A549 (cell line): ENCODE measurements around the gene TREH. TPM values are rescaled to one million over a fixed set of nuclear protein-coding genes. Genes with fewer than 3 reads are reported as not detected.

ENCODE experiments used
- ATAC-seq, 2 experiments: fragments of 200-7000 bp in 1 of 2; fragments of >200 bp in 1 of 2; cut with Nextera tagmentation in 1 of 2; cut with Tn5 transposase in 1 of 2; 3 replicates each; pipeline versions ENCODE4 v1.8.0 to v1.9.1; 2018 to 2020; ENCODE audit warnings: mild to moderate bottlenecking in 1 of 2, moderate library complexity in 1 of 2
- CTCF ChIA-PET: fragments of 300-600 bp; sonication (Branson Sonifier 250); formaldehyde crosslinking; extraction: SDS; loops from one replicate; lab custom pipeline; 2021; ENCODE audit warnings: antibody characterized with exemption, inconsistent platforms; lab: Yijun Ruan, JAX
- POLR2A ChIA-PET: fragments of 350-600 bp; formaldehyde crosslinking; extraction: SDS; loops from one replicate; lab custom pipeline; 2021; ENCODE audit warnings: antibody characterized with exemption, inconsistent platforms; lab: Yijun Ruan, JAX
- DNase-seq, 2 experiments: peaks; one replicate each; pipeline versions ENCODE4 v3.0.0 to v3.0.0-alpha.2; 2011 to 2016; ENCODE audit warnings: low read depth in 1 of 2, low spot score in 1 of 2
- FAIRE-seq: peaks from 2 replicates; lab custom pipeline; 2011; peaks lifted over from hg19 to GRCh38; lab: Jason Lieb, UNC
- H3K27ac ChIP-seq, 2 experiments: fragments of >200 bp; sonication (Bioruptor Twin); formaldehyde crosslinking; 3 replicates each; pipeline ENCODE4 v1.5.1; 2016 to 2017
- H3K4me1 ChIP-seq: fragments of >200 bp; sonication (Bioruptor Twin); formaldehyde crosslinking; 3 replicates; pipeline ENCODE4 v1.6.1; 2016
- H3K4me2 ChIP-seq: fragments of >200 bp; sonication (Bioruptor Twin); formaldehyde crosslinking; 3 replicates; pipeline ENCODE4 v1.6.1; 2016
- H3K4me3 ChIP-seq: fragments of >200 bp; sonication (Bioruptor Twin); formaldehyde crosslinking; 3 replicates; pipeline ENCODE4 v1.5.1; 2016
- H3K9me3 ChIP-seq: fragments of >200 bp; sonication (Bioruptor Twin); formaldehyde crosslinking; 3 replicates; pipeline ENCODE4 v1.6.1; 2016
- CHD2 ChIP-seq: fragments of 150-350 bp; IDR thresholded peaks from 2 replicates; pipeline ENCODE4 v1.6.1; 2014; ENCODE audit warnings: low read length; ENCODE audit not compliant: partially characterized antibody
- FOSL2 ChIP-seq, 2 experiments: fragments of 450-650 bp in 1 of 2; fragments of >200 bp in 1 of 2; sonication (Bioruptor Twin) in 1 of 2; formaldehyde crosslinking; IDR thresholded peaks; 2 replicates each; pipeline versions ENCODE4 v1.5.0 to v1.6.1; 2016 to 2020; ENCODE audit warnings: mild to moderate bottlenecking in 1 of 2, moderate library complexity in 1 of 2
- FOXS1 ChIP-seq: fragments of 250-450 bp; sonication (Bioruptor Pico); IDR thresholded peaks from 2 replicates; pipeline ENCODE4 v1.5.0; 2020; ENCODE audit warnings: mild to moderate bottlenecking, moderate library complexity
- HDAC2 ChIP-seq: fragments of 200-600 bp; sonication (generic); IDR thresholded peaks from 2 replicates; pipeline ENCODE4 v1.6.1; 2016
- HEYL ChIP-seq: fragments of 250-450 bp; sonication (Bioruptor Pico); IDR thresholded peaks from 2 replicates; pipeline ENCODE4 v1.8.0; 2021; ENCODE audit warnings: mild to moderate bottlenecking, moderate library complexity
- HOXB13 ChIP-seq: fragments of 250-450 bp; sonication (Bioruptor Pico); IDR thresholded peaks from 2 replicates; pipeline ENCODE4 v1.5.0; 2020; ENCODE audit warnings: low read depth, mild to moderate bottlenecking, moderate library complexity
- HOXB5 ChIP-seq: fragments of 250-450 bp; sonication (Bioruptor Pico); IDR thresholded peaks from 2 replicates; pipeline ENCODE4 v1.5.0; 2020; ENCODE audit warnings: mild to moderate bottlenecking, moderate library complexity
- JUN ChIP-seq, 2 experiments: fragments of >200 bp; sonication (Bioruptor Twin); formaldehyde crosslinking; IDR thresholded peaks; 2 replicates in 1 of 2; 3 replicates in 1 of 2; pipeline ENCODE4 v1.6.1; 2016 to 2017
- JUNB ChIP-seq: fragments of >200 bp; sonication (Bioruptor Twin); formaldehyde crosslinking; IDR thresholded peaks from 2 replicates; pipeline ENCODE4 v1.6.1; 2016
- KDM5A ChIP-seq: fragments of 200-600 bp; sonication (generic); IDR thresholded peaks from 2 replicates; pipeline ENCODE4 v1.6.1; 2016; ENCODE audit warnings: antibody characterized with exemption, mild to moderate bottlenecking
- MAFK ChIP-seq: fragments of 450-650 bp; IDR thresholded peaks from 2 replicates; pipeline ENCODE4 v1.6.1; 2014; ENCODE audit not compliant: partially characterized antibody
- PBX3 ChIP-seq: IDR thresholded peaks from 2 replicates; pipeline ENCODE4 v1.6.1; 2012
- POLR2A ChIP-seq: IDR thresholded peaks from 2 replicates; pipeline ENCODE4 v1.6.1; 2012; ENCODE audit warnings: mild to moderate bottlenecking, low read length
- RAD21 ChIP-seq, 2 experiments: fragments of >200 bp in 1 of 2; sonication (Bioruptor Twin) in 1 of 2; formaldehyde crosslinking in 1 of 2; IDR thresholded peaks in 1 of 2; conservative IDR thresholded peaks in 1 of 2; 2 replicates in 1 of 2; 3 replicates in 1 of 2; pipeline ENCODE4 v1.6.1; 2012 to 2018; ENCODE audit warnings: inconsistent platforms in 1 of 2
- RARB ChIP-seq: fragments of 250-450 bp; sonication (Bioruptor Pico); IDR thresholded peaks from 2 replicates; pipeline ENCODE4 v1.8.0; 2021; ENCODE audit warnings: mild to moderate bottlenecking, moderate library complexity
- RCOR1 ChIP-seq: fragments of 150-350 bp; IDR thresholded peaks from 2 replicates; pipeline ENCODE4 v1.6.1; 2014; ENCODE audit warnings: antibody characterized with exemption, low read length, low read depth
- RFX5 ChIP-seq: fragments of 450-650 bp; IDR thresholded peaks from 2 replicates; pipeline ENCODE4 v1.7.1; 2014; ENCODE audit warnings: antibody characterized with exemption, mild to moderate bottlenecking, moderate library complexity
- SREBF2 ChIP-seq: fragments of 450-650 bp; IDR thresholded peaks from 2 replicates; pipeline ENCODE4 v1.6.1; 2014; ENCODE audit warnings: mild to moderate bottlenecking, moderate library complexity
- TFCP2L1 ChIP-seq: fragments of 250-450 bp; sonication (Bioruptor Pico); IDR thresholded peaks from 2 replicates; pipeline ENCODE4 v1.5.0; 2021; ENCODE audit warnings: mild to moderate bottlenecking
- ZC3H11A ChIP-seq: fragments of 450-650 bp; IDR thresholded peaks from 2 replicates; pipeline ENCODE4 v1.6.1; 2014; ENCODE audit warnings: antibody characterized with exemption, mild to moderate bottlenecking
- ZNF302 ChIP-seq: fragments of 250-450 bp; sonication (Bioruptor Pico); IDR thresholded peaks from 2 replicates; pipeline ENCODE4 v1.9.0; 2021; ENCODE audit warnings: inconsistent platforms, mild to moderate bottlenecking, moderate library complexity
- WGBS: methylation state at CpG from one replicate; pipeline ENCODE4 v1.1.6; 2017; ENCODE audit errors: missing lambda C conversion rate; 5-methylcytosine and 5-hydroxymethylcytosine counted together
- polyA plus RNA-seq, 4 experiments: library from polyadenylated mRNA; depleted of rRNA in 3 of 4; stranded (reverse); fragments of >200 nt; fragmentation: RNase III in 1 of 4; extraction: RNeasy Plus Mini Kit Qiagen cat#74134 plus additional on column Dnase treatment in 1 of 4; gene quantifications; 2 replicates in 3 of 4; 3 replicates in 1 of 4; pipeline ENCODE4 v1.2.3, GENCODE V29; 2011 to 2017
- TF ChIP-seq, protein P1 (sequence below): fragments of 200-600 bp; sonication (generic); IDR thresholded peaks from 2 replicates; pipeline ENCODE4 v1.6.1; 2016; ENCODE audit warnings: antibody characterized with exemption, mild to moderate bottlenecking, moderate library complexity
- TF ChIP-seq, protein P2 (sequence below): fragments of 450-650 bp; IDR thresholded peaks from 2 replicates; pipeline ENCODE4 v1.6.1; 2014; ENCODE audit warnings: antibody characterized with exemption
- TF ChIP-seq, protein P3 (sequence below): fragments of >200 bp; sonication (Bioruptor Twin); formaldehyde crosslinking; IDR thresholded peaks from 3 replicates; pipeline ENCODE4 v1.6.1; 2016
- TF ChIP-seq, protein P4 (sequence below): IDR thresholded peaks from 2 replicates; pipeline ENCODE4 v1.6.1; 2012; ENCODE audit warnings: low read depth, borderline replicate concordance

TREH gene
- polyA plus RNA-seq, 2 of the 4 experiments (the other 2 are of a cell fraction) = 0.06 TPM; not detected in 1

DNA sequence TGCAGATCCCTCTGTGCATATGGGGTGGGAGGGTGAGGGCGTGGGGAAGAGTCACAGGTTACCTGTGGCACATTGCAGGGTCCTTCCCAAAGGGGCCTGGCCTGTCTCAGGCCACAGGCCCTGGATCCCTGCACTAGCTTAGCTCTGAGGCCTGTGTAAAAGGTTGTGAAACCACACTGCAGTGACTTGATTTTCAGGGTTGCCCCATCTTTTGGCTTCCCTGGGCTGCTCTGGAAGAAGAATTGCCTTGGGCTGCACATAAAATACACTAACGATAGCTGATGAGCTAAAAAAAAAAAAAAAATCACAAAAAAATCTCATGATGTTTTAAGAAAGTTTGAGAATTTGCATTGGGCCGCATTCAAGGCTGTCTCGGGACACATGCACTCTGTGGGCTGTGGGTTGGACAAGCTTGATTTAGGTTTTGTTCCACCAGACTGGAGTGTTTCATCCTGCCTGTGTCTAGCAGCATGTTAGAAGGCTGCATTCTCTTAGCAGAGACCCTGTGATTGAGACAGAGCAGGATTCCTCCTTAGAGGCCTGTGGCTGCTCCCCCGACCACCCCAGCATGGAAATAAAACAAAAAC is 35.9 kb upstream of the TREH start:
- no peak overlapping the region for H3K4me3 ChIP-seq
- POLR2A ChIA-PET = no interaction called here
- H3K9me3 ChIP-seq = no peaks in the 10 kb centered on the region
- FAIRE-seq (no peak), DNase-seq (no peak), ATAC-seq (no peak)
- CTCF ChIA-PET = interaction anchor here (0.6 to 0.9 kb wide), 2 partner anchors 26 to 251 kb away, joined by 3 to 4 read pairs; no protein-coding TSS in a partner anchor
- no peak overlapping the region for H3K27ac ChIP-seq
- H3K4me1 ChIP-seq = peaks cover 3% of the 10 kb centered on the region; the same call in 1 of the 3 replicates
- no peak overlapping the region for H3K4me2 ChIP-seq
- no peak for TF ChIP-seq RCOR1
- TF ChIP-seq JUNB = no peak
- no peak for TF ChIP-seq RARB
- TF ChIP-seq HEYL = no peak
- no peak for TF ChIP-seq FOSL2 (IDR thresholded peaks at IDR 0.05)
- no peak for TF ChIP-seq FOSL2 (CRISPR knock-in tag; IDR thresholded peaks at IDR 0.05)
- TF ChIP-seq CHD2 = no peak
- no peak for TF ChIP-seq HDAC2
- TF ChIP-seq POLR2A = no peak
- TF ChIP-seq ZNF302 (CRISPR knock-in tag) = no peak
- TF ChIP-seq RAD21 (conservative IDR thresholded peaks at IDR 0.05 in 1 of 2, IDR thresholded peaks at IDR 0.05 in 1 of 2) = no peak
- no peak for TF ChIP-seq JUN (IDR thresholded peaks at IDR 0.05)
- no peak for TF ChIP-seq MAFK
- TF ChIP-seq TFCP2L1 (CRISPR knock-in tag) = no peak
- TF ChIP-seq, protein P1, sequence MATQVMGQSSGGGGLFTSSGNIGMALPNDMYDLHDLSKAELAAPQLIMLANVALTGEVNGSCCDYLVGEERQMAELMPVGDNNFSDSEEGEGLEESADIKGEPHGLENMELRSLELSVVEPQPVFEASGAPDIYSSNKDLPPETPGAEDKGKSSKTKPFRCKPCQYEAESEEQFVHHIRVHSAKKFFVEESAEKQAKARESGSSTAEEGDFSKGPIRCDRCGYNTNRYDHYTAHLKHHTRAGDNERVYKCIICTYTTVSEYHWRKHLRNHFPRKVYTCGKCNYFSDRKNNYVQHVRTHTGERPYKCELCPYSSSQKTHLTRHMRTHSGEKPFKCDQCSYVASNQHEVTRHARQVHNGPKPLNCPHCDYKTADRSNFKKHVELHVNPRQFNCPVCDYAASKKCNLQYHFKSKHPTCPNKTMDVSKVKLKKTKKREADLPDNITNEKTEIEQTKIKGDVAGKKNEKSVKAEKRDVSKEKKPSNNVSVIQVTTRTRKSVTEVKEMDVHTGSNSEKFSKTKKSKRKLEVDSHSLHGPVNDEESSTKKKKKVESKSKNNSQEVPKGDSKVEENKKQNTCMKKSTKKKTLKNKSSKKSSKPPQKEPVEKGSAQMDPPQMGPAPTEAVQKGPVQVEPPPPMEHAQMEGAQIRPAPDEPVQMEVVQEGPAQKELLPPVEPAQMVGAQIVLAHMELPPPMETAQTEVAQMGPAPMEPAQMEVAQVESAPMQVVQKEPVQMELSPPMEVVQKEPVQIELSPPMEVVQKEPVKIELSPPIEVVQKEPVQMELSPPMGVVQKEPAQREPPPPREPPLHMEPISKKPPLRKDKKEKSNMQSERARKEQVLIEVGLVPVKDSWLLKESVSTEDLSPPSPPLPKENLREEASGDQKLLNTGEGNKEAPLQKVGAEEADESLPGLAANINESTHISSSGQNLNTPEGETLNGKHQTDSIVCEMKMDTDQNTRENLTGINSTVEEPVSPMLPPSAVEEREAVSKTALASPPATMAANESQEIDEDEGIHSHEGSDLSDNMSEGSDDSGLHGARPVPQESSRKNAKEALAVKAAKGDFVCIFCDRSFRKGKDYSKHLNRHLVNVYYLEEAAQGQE = no peak
- WGBS = 88% methylated on average over 4 of the region's 5 CpGs

DNA sequence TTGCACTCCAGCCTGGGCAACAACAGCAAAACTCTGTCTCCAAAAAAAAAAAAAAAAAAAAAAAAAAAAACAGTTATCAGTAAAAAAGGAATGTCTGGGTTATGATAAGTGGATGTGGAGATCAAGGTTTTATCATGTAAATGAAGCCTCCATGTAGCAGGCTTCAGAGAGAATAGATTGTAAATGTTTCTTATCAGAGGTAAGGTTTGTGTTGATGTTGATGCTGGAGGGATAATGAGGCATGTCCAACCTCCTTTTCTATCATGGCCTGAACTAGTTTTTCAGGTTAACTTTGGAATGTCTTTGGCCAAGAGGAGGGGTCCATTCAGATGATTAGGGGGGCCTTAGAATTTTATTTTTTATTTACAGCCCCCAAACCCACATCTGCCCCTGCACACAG is 35.4 kb upstream of the TREH start:
- H3K27ac ChIP-seq = no peak overlapping the region
- TF ChIP-seq JUNB (no peak), RAD21 (conservative IDR thresholded peaks at IDR 0.05 in 1 of 2, IDR thresholded peaks at IDR 0.05 in 1 of 2) (no peak), PBX3 (no peak), KDM5A (no peak), MAFK (no peak), FOXS1 (CRISPR knock-in tag) (no peak), HOXB13 (CRISPR knock-in tag) (no peak), ZC3H11A (no peak), HOXB5 (CRISPR knock-in tag) (no peak), RFX5 (no peak), SREBF2 (no peak), POLR2A (no peak)
- TF ChIP-seq, protein P2, sequence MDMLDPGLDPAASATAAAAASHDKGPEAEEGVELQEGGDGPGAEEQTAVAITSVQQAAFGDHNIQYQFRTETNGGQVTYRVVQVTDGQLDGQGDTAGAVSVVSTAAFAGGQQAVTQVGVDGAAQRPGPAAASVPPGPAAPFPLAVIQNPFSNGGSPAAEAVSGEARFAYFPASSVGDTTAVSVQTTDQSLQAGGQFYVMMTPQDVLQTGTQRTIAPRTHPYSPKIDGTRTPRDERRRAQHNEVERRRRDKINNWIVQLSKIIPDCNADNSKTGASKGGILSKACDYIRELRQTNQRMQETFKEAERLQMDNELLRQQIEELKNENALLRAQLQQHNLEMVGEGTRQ = no peak
- TF ChIP-seq, protein P1 = no peak
- TF ChIP-seq, protein P3, sequence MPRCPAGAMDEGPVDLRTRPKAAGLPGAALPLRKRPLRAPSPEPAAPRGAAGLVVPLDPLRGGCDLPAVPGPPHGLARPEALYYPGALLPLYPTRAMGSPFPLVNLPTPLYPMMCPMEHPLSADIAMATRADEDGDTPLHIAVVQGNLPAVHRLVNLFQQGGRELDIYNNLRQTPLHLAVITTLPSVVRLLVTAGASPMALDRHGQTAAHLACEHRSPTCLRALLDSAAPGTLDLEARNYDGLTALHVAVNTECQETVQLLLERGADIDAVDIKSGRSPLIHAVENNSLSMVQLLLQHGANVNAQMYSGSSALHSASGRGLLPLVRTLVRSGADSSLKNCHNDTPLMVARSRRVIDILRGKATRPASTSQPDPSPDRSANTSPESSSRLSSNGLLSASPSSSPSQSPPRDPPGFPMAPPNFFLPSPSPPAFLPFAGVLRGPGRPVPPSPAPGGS = no peak
- TF ChIP-seq, protein P4, sequence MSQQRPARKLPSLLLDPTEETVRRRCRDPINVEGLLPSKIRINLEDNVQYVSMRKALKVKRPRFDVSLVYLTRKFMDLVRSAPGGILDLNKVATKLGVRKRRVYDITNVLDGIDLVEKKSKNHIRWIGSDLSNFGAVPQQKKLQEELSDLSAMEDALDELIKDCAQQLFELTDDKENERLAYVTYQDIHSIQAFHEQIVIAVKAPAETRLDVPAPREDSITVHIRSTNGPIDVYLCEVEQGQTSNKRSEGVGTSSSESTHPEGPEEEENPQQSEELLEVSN = no peak
- FAIRE-seq = no peak
- peaks cover 3% of the 10 kb centered on the region; the same call in 1 of the 3 replicates for H3K4me1 ChIP-seq
- no peak for ATAC-seq
- H3K4me2 ChIP-seq = no peak overlapping the region
- no peaks in the 10 kb centered on the region for H3K9me3 ChIP-seq
- ChIA-PET CTCF (interaction anchor here (0.6 kb wide), 1 partner anchor 251 kb away, joined by 4 read pairs; no protein-coding TSS in a partner anchor), POLR2A (no interaction called here)
- no peak for DNase-seq
- no peak overlapping the region for H3K4me3 ChIP-seq
